Caco-2 (cell line): ENCODE measurements around the gene RFNG. TPM values are rescaled to one million over a fixed set of nuclear protein-coding genes. Genes with fewer than 3 reads are reported as not detected.

Experiments used
- BruUV-seq: library from RNA; stranded (reverse); fragments of 400-500 nt; replicated peaks from 2 replicates; lab custom pipeline; 2021; lab: Mats Ljungman, UMichigan
- CTCF ChIA-PET: fragments of 300-600 bp; sonication (Branson Sonifier 250); formaldehyde crosslinking; loops from one replicate; lab custom pipeline; 2022; ENCODE audit warnings: antibody characterized with exemption; lab: Charles Lee
- POLR2A ChIA-PET: fragments of 300-600 bp; sonication (Branson Sonifier 250); formaldehyde crosslinking; loops from one replicate; lab custom pipeline; 2022; ENCODE audit warnings: antibody characterized with exemption; lab: Charles Lee
- DNase-seq, 2 experiments: peaks; one replicate each; pipeline versions ENCODE4 v3.0.0 to v3.0.0-alpha.2; 2020 to 2022
- H3K27me3 ChIP-seq: replicated peaks from 2 replicates; pipeline ENCODE4 v1.6.0; 2011; ENCODE audit warnings: low read length; ENCODE audit not compliant: control insufficient read depth, insufficient read depth
- H3K36me3 ChIP-seq: 2 replicates; pipeline ENCODE4 v1.5.1; 2011; ENCODE audit warnings: low read length; ENCODE audit not compliant: control insufficient read depth, insufficient read depth
- H3K4me1 ChIP-seq: fragments of 250-450 bp; sonication (Bioruptor Pico); 2 replicates; pipeline ENCODE4 v1.5.1; 2020; ENCODE audit warnings: mild to moderate bottlenecking
- H3K4me3 ChIP-seq: 2 replicates; pipeline ENCODE4 v1.5.1; 2011; ENCODE audit warnings: low read depth, mild to moderate bottlenecking, control low read depth, low read length
- H3K9me3 ChIP-seq: fragments of 250-450 bp; sonication (Bioruptor Pico); 2 replicates; pipeline ENCODE4 v1.5.1; 2020; ENCODE audit warnings: mild to moderate bottlenecking, moderate library complexity
- H3K27ac Mint-ChIP-seq: one replicate; pipeline ENCODE4 v1.8.0; 2022; ENCODE audit warnings: mixed read lengths; ENCODE audit not compliant: unreplicated experiment
- H3K27me3 Mint-ChIP-seq: one replicate; pipeline ENCODE4 v1.8.0; 2022; ENCODE audit warnings: mixed read lengths; ENCODE audit not compliant: insufficient read depth, unreplicated experiment
- H3K36me3 Mint-ChIP-seq: one replicate; pipeline ENCODE4 v1.8.0; 2022; ENCODE audit warnings: mild to moderate bottlenecking, mixed read lengths; ENCODE audit not compliant: insufficient read depth, unreplicated experiment
- H3K4me1 Mint-ChIP-seq: one replicate; pipeline ENCODE4 v1.8.0; 2022; ENCODE audit warnings: low read depth, mixed read lengths; ENCODE audit not compliant: unreplicated experiment
- H3K4me3 Mint-ChIP-seq: one replicate; pipeline ENCODE4 v1.8.0; 2022; ENCODE audit warnings: mild to moderate bottlenecking, moderate library complexity, mixed read lengths; ENCODE audit not compliant: unreplicated experiment
- H3K9me3 Mint-ChIP-seq: one replicate; pipeline ENCODE4 v1.8.0; 2022; ENCODE audit warnings: mixed read lengths; ENCODE audit not compliant: unreplicated experiment
- intact Hi-C: fragments of 100-400 bp; cut with micrococcal nuclease; formaldehyde crosslinking; loops from one replicate; pipeline ENCODE4 v1.10.0; 2022; ENCODE audit not compliant: unreplicated experiment
- total RNA-seq: library from RNA; stranded (reverse); gene quantifications from 2 replicates; pipeline ENCODE4 v1.2.3, GENCODE V29; 2022
- TF ChIP-seq, protein P1 (sequence below), 2 experiments: fragments of 200-600 bp in 1 of 2; IDR thresholded peaks; 1 replicate in 1 of 2; 2 replicates in 1 of 2; pipeline versions ENCODE4 v1.5.1 to v1.8.0; 2011 to 2022; ENCODE audit warnings: antibody characterized with exemption in 1 of 2, control low read depth in 1 of 2, inconsistent platforms in 1 of 2, low read depth in 1 of 2, low read length in 1 of 2, mild to moderate bottlenecking in 1 of 2, moderate library complexity in 1 of 2; ENCODE audit not compliant: insufficient read depth in 1 of 2, severe bottlenecking in 1 of 2, unreplicated experiment in 1 of 2

The RFNG gene
- total RNA-seq, 1 experiment from 2014 or later: 35.5 TPM

DNA sequence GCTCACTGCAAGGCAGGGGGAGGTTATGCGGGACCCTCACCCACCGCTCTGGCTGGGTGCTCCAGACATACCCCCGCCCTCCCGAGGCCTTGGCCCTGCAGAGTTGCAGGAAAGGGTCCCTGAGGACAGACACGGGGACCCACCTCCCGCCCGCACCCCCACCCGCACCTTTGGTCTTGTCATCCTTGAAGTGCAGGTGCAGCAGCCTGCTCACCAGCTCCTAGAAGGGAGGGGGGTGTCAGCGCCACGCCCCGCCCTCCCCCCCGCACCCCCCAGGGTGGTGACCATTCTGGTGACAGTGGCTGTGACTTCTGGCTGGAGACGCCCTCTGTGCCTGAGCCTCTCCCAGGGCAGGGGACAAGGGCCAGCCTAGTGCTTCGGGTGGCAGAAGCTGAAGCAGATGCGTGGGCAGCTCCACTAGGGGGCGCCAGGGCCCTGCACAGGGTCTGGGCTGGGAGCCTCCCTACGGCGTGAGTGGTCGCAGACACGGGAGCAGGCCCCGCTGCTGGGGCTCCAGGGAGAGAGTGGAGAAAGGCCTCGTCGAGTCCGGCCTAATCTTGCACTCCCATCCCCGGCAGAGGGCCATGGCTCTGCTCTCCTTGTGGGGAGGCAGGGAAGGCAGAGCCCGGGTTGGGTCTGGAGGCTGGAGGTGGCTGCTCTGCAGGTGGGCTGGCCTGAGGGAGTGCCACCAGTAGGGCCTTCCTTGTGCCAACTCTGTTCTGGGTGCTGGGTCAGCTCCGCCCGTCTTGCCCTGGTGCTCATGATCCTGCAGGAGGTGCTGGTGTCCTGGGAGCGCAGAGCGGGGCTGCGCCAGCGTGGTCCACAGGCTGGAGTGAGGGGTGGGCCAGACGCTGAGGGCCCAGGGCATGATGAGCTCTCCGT, 31.7 kb downstream of the RFNG start:
- H3K36me3 ChIP-seq: no peaks in the 10 kb centered on the region; the same call in 1 of the 2 replicates
- no peaks in the 10 kb centered on the region for H3K27me3 Mint-ChIP-seq
- intact Hi-C loops: loop anchor here (5.0 kb wide), 2 partner anchors 93 to 148 kb away; partner anchors contain the start of genes ARHGDIA and MAFG
- H3K4me1 ChIP-seq: peaks cover 15% of the 10 kb centered on the region
- H3K9me3 Mint-ChIP-seq: no peaks in the 10 kb centered on the region
- DNase-seq: peak; percentile 75 to 81
- no peak overlapping the region for H3K4me3 ChIP-seq
- peak overlapping the region; percentile 83 for H3K4me3 Mint-ChIP-seq
- no TSS peak for BruUV-seq
- CTCF ChIA-PET: interaction anchor here (0.5 to 5.0 kb wide), 14 partner anchors 11 to 1073 kb away, joined by 3 to 92 read pairs (median 4); partner anchors contain the start of genes DCXR, NOTUM and RAC3
- peaks cover 59% of the 10 kb centered on the region for H3K36me3 Mint-ChIP-seq
- H3K4me1 Mint-ChIP-seq: no peaks in the 10 kb centered on the region
- no peaks in the 10 kb centered on the region for H3K9me3 ChIP-seq
- POLR2A ChIA-PET: interaction anchor here (0.6 to 0.7 kb wide), 2 partner anchors 18 to 214 kb away, joined by 3 to 10 read pairs; partner anchors contain the start of gene DCXR
- TF ChIP-seq, protein P1, sequence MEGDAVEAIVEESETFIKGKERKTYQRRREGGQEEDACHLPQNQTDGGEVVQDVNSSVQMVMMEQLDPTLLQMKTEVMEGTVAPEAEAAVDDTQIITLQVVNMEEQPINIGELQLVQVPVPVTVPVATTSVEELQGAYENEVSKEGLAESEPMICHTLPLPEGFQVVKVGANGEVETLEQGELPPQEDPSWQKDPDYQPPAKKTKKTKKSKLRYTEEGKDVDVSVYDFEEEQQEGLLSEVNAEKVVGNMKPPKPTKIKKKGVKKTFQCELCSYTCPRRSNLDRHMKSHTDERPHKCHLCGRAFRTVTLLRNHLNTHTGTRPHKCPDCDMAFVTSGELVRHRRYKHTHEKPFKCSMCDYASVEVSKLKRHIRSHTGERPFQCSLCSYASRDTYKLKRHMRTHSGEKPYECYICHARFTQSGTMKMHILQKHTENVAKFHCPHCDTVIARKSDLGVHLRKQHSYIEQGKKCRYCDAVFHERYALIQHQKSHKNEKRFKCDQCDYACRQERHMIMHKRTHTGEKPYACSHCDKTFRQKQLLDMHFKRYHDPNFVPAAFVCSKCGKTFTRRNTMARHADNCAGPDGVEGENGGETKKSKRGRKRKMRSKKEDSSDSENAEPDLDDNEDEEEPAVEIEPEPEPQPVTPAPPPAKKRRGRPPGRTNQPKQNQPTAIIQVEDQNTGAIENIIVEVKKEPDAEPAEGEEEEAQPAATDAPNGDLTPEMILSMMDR (IDR thresholded peaks at IDR 0.05; ENCODE audit: insufficient read depth in 1 of 2, low read depth in 1 of 2, low read length in 1 of 2, severe bottlenecking in 1 of 2, unreplicated experiment in 1 of 2): peak; percentile 70 to 72
- H3K27me3 ChIP-seq: no peaks in the 10 kb centered on the region
- H3K27ac Mint-ChIP-seq: peak overlapping the region; percentile 82

DNA sequence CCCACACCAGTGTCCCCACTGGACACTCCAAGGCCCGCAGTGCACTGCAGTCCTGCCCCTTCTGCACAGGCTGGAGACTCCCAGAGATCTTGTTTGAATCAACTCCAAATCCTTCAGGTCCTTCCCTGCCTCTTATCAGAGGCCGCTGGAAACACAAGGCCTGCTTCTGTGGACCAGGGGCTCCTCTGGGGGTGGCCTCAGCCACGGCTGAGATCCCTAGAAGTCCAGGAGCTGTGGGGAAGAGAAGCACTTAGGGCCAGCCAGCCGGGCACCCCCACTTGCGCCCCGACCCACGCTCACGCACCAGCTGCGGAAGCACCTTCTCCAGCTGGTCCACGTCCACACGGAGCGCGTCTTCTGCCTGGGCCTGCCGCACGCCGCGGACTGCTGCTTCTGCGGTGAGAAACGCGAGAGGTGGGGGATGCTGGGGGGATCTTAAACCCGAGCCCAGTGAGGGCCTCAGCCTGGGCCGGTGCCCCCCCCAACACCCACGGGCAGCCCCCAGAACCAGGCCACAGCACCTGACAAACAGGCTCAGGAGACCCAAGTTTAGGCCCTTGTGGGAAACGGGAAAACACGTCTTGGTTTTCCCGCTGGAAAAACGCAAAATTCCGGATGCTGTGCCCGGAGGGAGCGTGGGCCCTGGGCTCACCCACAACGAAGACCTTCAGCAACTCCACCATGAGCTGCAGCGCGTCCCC, 32.5 kb downstream of the RFNG start:
- TSS peak; percentile 21 for BruUV-seq
- CTCF ChIA-PET: interaction anchor here (0.5 to 5.0 kb wide), 10 partner anchors 12 to 1063 kb away, joined by 3 to 92 read pairs (median 5); partner anchors contain the start of genes DCXR, NOTUM and RAC3
- H3K9me3 Mint-ChIP-seq: no peaks in the 10 kb centered on the region
- TF ChIP-seq, protein P1 (IDR thresholded peaks at IDR 0.05; ENCODE audit: insufficient read depth in 1 of 2, low read depth in 1 of 2, low read length in 1 of 2, severe bottlenecking in 1 of 2, unreplicated experiment in 1 of 2): no peak
- no peaks in the 10 kb centered on the region for H3K4me1 Mint-ChIP-seq
- DNase-seq: no peak
- Histone ChIP-seq H3K4me3 (no peak overlapping the region), H3K4me1 (peaks cover 9% of the 10 kb centered on the region), H3K27me3 (no peaks in the 10 kb centered on the region), H3K9me3 (no peaks in the 10 kb centered on the region), H3K36me3 (no peaks in the 10 kb centered on the region; the same call in 1 of the 2 replicates)
- POLR2A ChIA-PET: interaction anchor here (0.6 kb wide), 1 partner anchor 19 kb away, joined by 3 read pairs; the partner anchor contains the start of gene DCXR
- peaks cover 61% of the 10 kb centered on the region for H3K36me3 Mint-ChIP-seq
- H3K4me3 Mint-ChIP-seq: no peak overlapping the region
- no peaks in the 10 kb centered on the region for H3K27me3 Mint-ChIP-seq
- intact Hi-C loops: no loop called here
- H3K27ac Mint-ChIP-seq: no peak overlapping the region
